ENCODE results near the gene ME3. TPM values are rescaled to one million over a fixed set of nuclear protein-coding genes. Genes with fewer than 3 reads are reported as not detected.

ME3 gene
- total RNA-seq: 19.9 TPM
- long read RNA-seq, transcript ME3-212 (15 exons, 2,311 nt): minor isoform, 5 of 54 reads
- long read RNA-seq, transcript ME3-202 (14 exons, 2,240 nt): major isoform, 18 of 54 reads
- long read RNA-seq, partial matches to known transcripts: 3 of 54 reads
- long read RNA-seq, other reads (novel, unspliced or antisense): 28 of 54 reads

DNA sequence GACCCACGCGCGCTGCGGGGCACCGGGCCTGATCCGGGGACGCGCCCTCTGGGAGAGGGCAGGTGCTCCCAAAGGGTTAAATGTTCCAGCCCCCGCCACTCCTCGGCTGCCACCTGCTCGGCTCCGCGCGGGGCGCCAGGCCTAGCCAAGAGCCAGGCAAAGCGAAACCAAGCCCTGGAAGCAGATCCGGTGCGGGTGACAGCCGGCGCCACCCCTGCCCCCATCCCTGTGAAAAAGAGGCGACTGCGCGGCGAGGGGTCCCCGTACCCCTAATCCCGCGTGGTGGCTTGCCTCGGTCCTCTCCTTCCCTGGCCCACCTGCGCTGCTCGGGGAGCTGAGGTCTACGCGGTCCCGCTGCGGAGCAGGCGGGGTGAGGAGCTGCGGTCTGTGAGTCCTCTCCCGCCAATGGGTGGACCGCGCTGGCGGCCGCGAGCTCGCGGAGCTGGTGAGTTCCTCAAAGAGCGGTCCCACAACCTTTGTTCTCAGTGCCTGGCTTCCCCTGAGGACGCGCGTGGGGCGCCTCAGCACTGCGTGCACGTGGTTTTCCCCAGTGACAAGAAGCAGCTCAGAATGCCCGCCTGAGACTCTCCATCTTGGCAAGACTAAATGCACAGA is at the start of gene ME3:
Gene ME3 (minus strand): TSS at position 610 of the 615 bp plus-strand sequence.
- DNase-seq (ENCODE audit: low spot score): peak; percentile 81
- intact Hi-C loops (cut with DNase I): loop anchor here (5.0 kb wide), 2 partner anchors 50 to 130 kb away; partner anchors contain the start of gene PRSS23

DNA sequence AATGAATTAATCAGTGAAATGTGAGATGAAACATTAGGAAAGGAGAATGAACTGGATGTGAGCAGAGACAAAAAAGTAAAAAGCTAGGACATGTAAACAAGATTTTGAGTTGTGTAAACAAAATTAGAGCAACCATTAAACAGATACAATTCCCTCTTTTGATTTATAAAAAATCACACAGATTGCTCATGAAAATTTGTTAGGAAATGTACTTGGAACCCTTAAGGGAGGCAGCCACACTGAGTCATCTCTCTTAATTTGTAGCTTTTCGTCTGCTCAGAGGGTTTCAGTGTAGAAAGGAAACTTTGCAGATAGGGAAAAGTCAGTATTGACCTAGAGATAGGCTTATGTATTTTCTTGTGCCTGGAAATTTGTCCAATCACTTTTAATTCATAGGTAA is 49.6 kb upstream of the ME3 start:
- intact Hi-C loops (cut with DNase I): no loop called here
- DNase-seq (ENCODE audit: low spot score): no peak

DNA sequence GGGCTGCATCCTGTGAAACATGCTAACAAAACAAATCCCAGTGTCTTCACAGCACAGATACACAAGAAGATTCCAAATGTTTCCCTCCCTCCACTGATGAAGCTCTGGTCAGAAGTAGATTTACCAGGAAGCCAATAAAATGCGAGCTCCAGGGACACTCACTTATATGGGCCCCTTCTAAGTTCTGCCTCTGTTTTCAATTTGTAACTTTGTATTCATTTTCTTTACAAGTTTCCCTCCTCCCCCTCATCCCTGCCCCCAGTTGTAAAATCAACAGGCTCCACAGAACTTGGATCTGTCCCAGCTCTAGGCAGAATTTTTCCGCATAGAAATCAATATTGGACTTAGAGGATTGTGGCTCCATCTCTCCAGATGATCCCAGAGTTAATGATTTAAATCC is 48.1 kb upstream of the ME3 start:
- DNase-seq (ENCODE audit: low spot score): no peak
- intact Hi-C loops (cut with DNase I): no loop called here

DNA sequence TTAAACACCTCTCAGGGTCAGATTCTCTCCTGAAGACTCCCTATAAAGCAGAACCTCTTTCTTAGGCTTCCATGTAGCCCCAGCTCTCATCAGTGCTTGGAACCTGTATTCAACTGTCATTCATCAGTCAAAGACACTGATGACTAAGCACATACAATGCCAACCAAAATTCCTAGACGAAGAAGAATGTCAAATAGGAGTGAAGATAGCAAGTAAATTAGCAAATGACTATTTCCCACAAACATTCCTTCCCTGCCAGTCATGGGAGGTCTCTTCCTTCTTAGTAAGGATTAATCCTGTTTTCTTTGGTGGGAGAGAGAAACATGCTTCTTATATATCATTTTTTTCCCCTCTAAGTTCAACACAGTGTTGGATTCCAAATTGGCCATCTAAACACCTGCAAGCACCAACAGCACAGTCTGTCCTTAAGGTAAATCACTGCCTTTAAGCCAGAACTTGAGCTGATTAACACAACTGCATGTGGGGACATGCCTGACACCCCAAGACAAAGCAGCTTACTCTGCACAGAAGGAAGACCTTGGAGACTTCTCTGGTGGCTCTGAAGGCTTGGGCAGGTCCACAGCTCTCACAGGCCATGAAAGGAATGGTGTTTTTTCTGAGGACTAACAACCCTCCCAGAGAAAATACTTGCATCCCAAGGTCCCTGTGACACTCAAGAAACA is 47.5 kb upstream of the ME3 start:
- DNase-seq (ENCODE audit: low spot score): no peak
- intact Hi-C loops (cut with DNase I): no loop called here

DNA sequence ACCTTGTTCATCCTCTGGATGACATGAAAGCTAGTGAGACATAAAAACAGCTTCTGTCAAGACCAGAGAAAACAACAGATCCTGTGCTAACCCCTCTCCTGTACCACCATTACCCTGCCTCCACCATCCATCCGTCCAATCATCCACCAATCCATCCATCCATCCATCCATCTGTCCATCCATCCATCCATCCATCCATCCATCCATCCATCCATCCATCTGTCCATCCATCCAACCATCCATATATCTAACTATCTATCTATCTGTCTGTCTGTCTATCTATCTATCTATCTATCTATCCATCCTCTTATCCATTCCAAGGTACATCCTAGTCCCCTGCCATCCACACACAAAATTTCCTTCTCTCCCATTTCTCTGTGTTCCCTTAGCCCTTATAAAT is 46.6 kb upstream of the ME3 start:
- DNase-seq (ENCODE audit: low spot score): no peak
- intact Hi-C loops (cut with DNase I): no loop called here

DNA sequence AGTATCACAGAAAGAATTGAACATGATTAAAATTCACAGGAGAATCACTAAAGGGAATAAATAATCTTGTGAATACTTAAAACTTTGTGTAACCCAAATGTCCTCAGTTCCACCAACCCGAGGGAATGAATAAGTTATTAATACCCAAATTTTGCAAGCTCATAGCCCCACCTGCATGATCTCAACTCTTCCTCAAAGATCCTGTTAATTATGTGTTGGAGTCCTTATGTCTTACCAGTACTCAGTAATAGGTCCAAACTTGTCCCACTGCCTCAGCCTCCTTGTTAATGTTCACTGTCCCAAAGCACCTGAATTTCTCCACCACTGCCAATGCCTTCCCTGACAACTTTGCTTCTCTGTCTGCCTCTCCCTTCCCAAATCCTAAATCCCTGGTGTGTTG is 46.1 kb upstream of the ME3 start:
- DNase-seq (ENCODE audit: low spot score): no peak
- intact Hi-C loops (cut with DNase I): no loop called here

DNA sequence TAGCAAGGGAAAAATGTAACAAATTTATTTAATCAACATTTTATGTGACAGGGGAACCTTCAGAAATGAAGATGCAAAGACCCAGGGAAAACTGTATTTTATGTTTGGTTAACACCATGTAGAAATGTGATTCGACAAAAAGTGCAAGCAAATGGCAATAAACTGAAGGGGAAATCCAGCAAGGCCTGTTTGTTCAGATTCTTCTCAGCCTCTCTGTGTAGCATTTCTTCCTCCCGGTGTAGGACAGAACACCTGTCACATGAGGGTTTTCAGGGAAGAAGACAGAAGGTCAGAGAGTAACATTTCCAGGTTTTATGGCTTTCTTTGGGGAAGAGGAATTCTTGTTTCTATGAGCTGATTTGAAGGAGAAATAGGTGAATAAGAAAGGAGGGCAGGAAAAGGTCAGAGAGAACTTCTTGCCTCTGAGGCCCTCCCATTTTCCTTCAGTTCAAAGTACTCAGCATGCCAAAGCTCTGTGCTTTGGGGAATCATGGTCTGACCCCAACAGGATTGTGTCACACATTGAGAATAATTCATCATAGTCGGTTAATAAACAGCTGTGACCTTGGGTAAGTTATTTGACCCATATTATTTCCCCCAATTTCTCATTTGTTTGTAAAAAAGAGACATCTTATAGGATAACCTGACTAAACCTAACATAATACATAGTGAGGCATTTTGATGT is 45.5 kb upstream of the ME3 start:
- intact Hi-C loops (cut with DNase I): no loop called here
- no peak for DNase-seq (ENCODE audit: low spot score)

DNA sequence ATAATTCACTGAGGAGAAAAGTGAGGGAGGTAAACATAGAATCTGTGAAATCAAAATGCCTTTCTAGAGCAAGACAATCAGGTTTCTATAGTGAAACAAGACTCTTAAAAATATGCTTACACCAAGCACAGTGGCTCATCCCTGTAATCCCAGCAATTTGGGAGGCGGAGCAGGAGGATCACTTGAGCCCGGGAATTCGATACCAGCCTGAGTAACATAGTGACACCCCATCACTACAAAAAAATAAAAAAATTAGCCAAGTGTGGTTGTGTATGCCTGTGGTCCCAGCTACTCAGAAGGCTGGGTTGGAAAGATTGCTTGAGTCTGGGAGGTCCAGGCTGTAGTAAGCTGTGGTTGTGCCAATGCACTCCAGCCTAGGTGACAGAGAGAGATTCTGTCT is 43.2 kb upstream of the ME3 start:
- intact Hi-C loops (cut with DNase I): no loop called here
- no peak for DNase-seq (ENCODE audit: low spot score)

DNA sequence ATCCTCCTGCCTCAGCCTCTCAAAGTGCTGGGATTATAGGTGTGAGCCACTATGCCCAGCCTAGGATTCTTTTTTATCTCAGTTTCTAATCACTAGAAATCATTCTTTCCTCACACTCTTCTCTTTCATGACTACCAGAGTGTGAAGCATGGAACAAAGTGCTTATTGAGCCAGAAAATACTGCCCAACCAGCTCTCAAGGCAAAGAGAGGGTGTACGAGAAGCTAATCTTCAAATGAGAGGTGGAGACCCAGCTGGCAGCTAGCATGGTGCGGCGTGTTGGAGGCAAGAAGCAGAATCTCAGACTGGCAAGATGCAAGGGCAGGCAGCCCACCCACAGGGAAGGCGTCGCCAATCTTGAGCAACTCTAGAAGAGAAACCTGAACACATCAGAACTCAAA is 41.1 kb upstream of the ME3 start:
- intact Hi-C loops (cut with DNase I): no loop called here
- DNase-seq (ENCODE audit: low spot score): no peak

DNA sequence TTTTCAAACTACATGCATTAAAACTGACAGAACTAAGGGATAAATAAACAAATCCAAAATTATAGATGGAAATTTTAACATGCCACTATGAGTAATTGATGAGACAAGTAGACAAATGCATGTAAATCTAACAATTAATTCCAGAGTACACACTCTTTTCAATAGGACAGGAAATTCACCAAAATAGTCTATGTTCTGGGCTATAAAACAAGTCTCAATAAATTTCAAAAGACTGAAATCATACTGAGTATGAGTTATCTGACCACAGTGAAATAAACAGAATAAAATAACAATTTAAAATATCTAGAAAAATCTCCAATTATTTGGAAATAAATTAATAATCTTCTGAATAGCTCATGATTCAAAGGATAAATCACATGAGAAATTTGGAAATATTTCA is 38.5 kb upstream of the ME3 start:
- no peak for DNase-seq (ENCODE audit: low spot score)
- intact Hi-C loops (cut with DNase I): no loop called here

DNA sequence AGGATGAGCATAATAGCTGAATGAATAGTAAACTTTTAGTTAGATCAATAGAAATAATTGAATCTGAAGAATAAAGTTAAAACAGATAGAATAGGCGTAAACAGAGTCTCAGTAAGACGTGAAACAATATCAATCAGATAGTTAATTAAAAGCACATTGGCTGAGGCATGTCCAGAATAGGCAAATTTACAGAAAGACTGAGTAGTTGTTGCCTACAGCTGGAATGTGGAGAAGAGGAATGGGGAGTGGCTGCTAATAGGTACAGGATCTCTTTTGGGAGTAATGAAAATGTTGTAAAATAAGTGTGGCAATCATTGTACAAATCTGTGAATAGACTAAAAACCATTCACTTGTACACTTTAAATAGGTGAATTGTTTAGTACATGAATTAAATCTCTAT is 36.3 kb upstream of the ME3 start:
- intact Hi-C loops (cut with DNase I): no loop called here
- no peak for DNase-seq (ENCODE audit: low spot score)

DNA sequence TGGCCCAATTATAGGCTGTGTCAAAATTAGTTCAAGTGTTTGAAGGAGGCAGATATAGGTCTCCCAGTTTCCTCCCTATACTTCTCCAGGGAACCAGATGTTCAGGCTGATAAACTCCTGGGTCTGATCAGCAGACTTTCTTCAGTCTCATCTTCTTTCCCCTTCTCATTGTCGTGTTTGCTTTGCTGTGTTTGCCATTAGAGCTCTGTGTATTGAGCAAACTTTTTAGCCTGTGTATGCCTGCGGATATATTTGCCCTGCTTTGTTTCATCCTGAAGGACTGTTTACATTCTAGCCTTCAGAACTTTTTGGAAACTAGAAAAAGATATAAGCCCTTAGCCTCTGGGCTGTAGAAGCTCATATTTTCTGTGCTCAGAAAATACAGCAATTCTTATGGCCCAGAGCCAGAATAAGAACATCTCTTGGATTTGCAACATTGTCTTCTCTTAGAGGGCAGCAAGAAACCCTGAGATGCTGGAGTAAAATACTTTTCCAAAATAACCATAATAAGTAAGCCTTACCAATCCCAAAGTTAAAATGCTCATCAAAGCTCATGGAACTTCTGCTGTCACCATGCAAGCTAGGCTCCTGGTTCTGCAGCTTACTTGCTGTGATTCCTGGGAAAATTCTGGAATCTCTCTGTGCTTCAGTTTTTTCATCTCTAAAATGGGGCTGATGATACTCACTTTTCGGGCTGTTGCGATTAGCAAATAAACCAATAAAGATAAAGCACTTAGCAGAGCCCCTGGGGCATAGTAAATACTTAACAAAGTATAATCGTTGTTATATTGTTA is 34.1 kb upstream of the ME3 start:
- DNase-seq (ENCODE audit: low spot score): no peak
- intact Hi-C loops (cut with DNase I): no loop called here

DNA sequence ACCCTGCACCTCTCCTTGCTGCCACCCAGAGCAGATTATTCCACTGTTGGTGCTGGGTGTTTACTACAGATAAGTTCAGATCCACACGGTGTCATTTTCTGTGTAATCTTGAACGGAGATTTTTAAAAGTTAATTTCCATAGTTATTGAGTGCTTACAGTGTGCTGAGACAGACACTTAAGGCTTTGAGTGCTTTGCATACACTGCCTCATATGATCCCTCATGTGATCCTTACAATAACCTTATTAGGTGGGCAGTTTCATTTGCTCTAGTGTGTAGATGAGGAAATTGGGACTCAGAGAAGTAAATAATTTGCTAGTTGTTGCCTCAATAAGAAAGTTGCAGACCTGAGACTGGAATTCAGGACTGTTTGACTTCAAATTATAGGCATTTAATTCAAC is 32.3 kb upstream of the ME3 start:
- intact Hi-C loops (cut with DNase I): no loop called here
- DNase-seq (ENCODE audit: low spot score): no peak

DNA sequence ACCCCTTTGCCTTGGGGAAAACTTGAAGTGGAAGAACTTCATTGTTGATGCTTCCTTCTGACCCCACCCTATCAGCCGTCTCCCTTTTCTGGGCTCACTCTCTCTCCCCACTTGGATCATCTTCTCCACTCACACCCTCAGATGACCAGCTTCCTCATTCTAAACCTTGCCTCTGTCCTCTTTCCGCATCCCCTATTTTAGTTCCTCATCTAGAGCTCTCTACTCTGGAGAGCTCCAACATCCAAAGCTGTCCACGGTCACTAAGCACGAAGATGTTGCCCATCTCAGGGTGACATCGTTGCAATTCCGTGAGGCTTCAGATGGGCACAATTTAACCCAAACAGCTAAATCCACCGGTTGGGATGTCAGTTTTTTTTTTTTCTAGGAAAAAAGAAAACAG is 31.6 kb upstream of the ME3 start:
- DNase-seq (ENCODE audit: low spot score): no peak
- intact Hi-C loops (cut with DNase I): no loop called here

DNA sequence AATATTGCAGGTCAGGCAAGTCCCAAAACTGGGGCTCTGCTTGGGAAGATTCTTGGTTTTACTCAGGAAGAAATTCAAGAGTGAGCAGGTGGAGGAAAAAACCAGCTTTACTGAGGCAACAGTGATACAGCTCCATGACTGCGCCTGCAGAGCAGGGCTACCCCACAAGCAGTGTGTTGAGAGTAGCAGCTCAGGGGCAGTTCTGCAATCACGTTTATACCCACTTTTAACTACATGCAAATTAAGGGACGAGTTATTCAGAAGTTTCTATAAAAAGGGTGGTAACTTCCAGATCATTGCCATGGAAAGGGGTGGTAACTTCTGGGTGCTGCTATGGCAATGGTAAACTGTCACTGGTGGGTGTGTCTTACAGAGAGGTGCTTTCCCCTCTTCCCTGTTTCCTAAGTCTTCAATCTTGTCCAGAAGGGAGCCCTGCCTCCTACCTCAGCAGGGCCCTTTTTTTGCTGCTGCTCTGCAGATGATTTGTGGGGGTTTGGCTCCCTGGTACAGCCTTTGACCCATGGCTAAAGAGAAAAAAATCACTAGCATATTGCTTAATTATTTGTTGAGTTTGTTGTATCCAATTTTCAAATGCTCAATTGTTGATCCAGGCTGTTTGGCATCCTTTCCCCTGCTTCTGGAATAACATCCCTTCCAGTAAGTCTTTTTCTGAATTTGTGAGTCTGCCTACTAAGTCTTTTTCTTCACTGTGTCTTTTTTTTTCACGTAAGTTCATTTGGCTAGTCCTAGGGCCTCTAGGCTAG is 30.0 kb upstream of the ME3 start:
- DNase-seq (ENCODE audit: low spot score): no peak
- intact Hi-C loops (cut with DNase I): no loop called here

DNA sequence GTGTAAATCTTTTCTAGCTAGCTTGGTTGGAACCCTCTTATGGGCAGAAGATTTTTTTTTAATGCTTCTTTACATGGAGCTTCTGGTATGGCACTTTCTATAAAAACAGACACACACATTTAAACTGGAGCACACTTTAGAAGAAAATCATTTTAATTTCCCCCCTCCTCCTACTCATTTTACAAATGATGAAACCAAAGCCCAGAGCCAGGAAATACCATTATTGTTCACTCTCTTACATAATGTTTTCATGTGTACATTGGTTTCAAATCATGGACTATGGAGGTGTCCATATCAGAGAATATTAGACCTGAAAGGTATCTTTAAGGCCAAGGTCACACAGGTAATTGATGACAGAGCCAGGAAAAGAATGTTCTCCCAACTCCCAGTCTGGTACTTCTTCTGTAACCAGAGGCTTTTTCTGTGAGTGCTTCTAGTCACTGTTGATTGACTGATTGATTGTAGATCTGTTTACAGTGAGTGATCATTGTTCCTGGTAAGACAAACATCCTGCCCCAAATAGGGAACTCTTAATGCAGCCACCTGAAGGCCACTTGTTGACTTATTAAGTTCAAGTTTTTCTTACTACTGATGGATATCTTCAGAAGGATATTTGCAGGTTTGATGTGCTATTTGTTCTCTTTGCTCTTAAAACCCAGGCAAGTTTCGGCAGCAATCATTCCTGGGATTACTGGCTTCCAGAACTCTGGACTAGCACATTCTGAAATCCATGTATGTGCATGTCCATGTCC is 26.8 kb upstream of the ME3 start:
- intact Hi-C loops (cut with DNase I): no loop called here
- DNase-seq (ENCODE audit: low spot score): no peak

DNA sequence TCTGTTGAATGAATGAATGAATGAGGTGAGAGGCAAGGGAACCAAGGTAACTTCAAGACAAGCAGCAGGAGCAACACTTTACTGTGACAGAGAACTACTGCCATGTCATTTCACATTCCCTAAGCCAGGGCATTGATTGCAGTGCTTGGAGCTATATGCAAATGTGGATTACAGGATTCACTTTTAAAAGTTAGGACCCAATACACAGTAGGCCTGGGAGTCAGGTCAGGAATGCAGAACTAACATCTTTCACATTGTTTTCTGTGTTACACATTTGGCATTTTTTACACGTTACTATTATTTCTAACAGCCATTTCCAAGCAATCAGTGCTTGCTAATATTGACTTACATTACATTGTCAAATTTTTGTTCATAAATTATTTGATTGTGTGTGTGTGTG is 26.2 kb upstream of the ME3 start:
- no peak for DNase-seq (ENCODE audit: low spot score)
- intact Hi-C loops (cut with DNase I): no loop called here

DNA sequence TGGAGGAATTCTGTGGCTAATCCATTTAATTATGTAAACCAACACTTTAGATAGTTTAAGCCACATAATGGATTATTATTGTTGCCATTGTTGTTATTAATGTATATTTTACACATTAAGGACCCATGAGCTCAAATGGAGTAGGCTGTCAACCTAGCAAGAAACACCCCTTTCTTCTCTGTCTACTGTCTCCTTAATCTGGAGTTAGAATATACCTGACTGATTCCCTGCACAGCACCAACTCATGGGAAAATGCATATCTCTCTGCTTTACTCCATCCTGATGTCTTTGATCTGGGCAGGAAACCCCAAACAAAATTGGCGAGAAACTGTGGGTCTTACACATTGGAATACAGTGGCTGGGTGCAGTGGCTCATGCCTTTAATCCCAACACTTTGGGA is 24.0 kb upstream of the ME3 start:
- intact Hi-C loops (cut with DNase I): no loop called here
- DNase-seq (ENCODE audit: low spot score): no peak

DNA sequence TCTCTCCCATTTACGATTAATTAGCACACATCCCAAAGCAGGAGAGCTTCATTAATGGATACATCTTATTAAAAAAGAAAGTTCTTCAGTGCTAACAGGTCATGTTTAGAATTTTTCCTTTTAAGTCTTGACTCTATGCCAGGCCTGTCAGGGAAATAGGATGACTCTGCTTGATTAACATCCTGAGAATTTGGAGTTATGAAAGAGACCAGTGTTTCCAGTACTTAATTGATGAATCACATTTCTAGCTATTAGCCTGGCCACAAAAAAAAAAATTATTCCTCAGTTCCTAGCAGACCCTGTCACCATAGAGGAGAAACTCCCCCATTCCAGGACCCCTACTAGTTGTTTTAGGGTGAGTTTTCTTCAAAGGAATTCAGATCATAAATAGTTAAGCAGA is 23.6 kb upstream of the ME3 start:
- intact Hi-C loops (cut with DNase I): no loop called here
- no peak for DNase-seq (ENCODE audit: low spot score)
